Measurements from ENCODE around the gene DENND1C.

DNA sequence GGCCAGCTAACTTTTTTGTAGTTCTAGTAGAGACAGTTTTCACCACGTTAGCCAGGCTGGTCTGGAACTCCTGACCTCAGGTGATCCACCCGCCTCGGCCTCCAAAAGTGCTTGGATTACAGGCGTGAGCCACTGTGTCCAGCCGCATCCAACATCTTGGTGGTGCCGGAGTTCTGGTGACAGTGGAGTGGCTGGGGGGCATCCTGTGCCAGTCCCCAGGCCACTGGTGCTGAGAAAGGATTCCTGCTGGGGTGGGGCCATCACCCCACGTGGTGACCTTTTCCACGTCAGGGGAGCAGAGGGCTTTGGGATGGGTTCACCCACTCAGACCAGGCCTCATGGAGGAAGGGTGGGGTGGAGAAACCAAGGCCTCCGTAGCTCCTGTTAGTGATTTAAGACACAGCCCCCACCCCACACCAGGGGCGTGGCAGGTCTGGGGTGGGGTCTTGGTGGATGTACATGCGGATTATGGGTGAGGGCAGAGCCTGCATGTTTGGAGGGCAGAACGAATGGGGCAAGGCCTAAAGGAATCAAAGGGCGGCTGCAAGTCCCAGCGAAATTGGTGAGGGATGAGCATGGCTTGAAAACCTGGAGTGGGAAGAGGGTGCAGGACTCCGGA, 33.4 kb upstream of the DENND1C start:
- no peak for TF ChIP-seq JUNB (IDR thresholded peaks at IDR 0.05; ENCODE audit: unreplicated experiment)
- no peak for TF ChIP-seq EZH2 (IDR thresholded peaks at IDR 0.05; ENCODE audit: low read depth, unreplicated experiment)
- no peak for TF ChIP-seq ZNF331 (CRISPR knock-in tag; IDR thresholded peaks at IDR 0.05; ENCODE audit: low read depth)
- TF ChIP-seq, protein P1, sequence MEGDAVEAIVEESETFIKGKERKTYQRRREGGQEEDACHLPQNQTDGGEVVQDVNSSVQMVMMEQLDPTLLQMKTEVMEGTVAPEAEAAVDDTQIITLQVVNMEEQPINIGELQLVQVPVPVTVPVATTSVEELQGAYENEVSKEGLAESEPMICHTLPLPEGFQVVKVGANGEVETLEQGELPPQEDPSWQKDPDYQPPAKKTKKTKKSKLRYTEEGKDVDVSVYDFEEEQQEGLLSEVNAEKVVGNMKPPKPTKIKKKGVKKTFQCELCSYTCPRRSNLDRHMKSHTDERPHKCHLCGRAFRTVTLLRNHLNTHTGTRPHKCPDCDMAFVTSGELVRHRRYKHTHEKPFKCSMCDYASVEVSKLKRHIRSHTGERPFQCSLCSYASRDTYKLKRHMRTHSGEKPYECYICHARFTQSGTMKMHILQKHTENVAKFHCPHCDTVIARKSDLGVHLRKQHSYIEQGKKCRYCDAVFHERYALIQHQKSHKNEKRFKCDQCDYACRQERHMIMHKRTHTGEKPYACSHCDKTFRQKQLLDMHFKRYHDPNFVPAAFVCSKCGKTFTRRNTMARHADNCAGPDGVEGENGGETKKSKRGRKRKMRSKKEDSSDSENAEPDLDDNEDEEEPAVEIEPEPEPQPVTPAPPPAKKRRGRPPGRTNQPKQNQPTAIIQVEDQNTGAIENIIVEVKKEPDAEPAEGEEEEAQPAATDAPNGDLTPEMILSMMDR (conservative IDR thresholded peaks at IDR 0.05; ENCODE audit: low read depth in 2 of 2), result no peak
